T47D (cell line): Measurements from ENCODE around the gene RPTOR.

Experiments used
- DNase-seq, 2 experiments: peaks; one replicate each; pipeline versions ENCODE4 v3.0.0 to v3.0.0-alpha.2; 2011 to 2012; ENCODE audit warnings: low read depth in 1 of 2, low spot score in 1 of 2
- JUND ChIP-seq: IDR thresholded peaks from 2 replicates; pipeline ENCODE4 v1.6.1; 2012; ENCODE audit warnings: low read depth
- in situ Hi-C: cut with HindIII; loops from 2 replicates; pipeline ENCODE4 v1.10.0; 2016; ENCODE audit warnings: low sequenced_read_pairs, low pct_unique_long_range_greater_than_20kb

RPTOR gene

DNA sequence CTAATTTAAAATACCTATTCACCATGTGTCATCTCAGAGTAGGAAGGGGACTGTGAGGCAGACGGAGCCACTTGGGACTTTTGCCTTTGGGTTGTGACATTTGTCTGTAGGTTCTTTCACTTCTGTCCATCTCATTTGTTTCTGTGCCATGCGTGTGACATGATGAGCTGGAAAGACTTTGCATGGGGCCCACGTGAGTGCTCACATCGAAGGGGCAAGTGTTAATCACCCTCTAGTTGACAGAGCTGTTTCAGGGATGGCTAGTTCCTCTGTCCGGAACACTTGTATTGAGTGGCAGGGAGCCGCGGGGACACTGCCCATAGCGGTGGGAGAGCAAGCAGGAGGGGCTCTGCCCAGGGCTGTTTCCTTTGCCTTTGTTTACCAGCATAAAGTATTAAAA, 112.0 kb downstream of the RPTOR start:
- no peak for TF ChIP-seq JUND
- no peak for DNase-seq
- in situ Hi-C loops, result no loop called here

DNA sequence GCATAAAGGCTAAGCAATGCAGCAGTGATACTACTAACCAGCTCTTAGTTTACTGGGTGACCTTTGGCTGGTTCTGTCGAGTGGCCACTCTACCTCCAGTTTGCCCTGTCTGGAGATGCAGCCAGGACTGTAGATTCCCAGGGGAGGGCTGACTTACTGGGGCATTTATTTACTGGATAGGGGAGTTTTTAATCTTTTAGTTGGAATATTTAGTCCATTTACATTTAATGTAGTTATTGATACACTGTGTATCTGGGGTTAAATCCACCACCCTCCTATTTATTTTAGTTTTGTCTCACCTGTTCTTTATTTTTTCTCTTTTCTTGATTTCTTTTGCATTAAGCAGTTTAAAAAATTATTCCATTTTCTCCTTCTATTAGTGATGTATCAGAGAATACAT, 112.9 kb downstream of the RPTOR start:
- in situ Hi-C loops, result no loop called here
- DNase-seq, result no peak
- TF ChIP-seq JUND, result no peak

GRCh38 chr17:80658821-80659220, 114.2 kb downstream of the RPTOR start:
- no peak for TF ChIP-seq JUND
- DNase-seq, result no peak
- in situ Hi-C loops, result no loop called here

GRCh38 chr17:80659651-80660050, 115.0 kb downstream of the RPTOR start:
- in situ Hi-C loops, result no loop called here
- TF ChIP-seq JUND, result no peak
- DNase-seq, result no peak

DNA sequence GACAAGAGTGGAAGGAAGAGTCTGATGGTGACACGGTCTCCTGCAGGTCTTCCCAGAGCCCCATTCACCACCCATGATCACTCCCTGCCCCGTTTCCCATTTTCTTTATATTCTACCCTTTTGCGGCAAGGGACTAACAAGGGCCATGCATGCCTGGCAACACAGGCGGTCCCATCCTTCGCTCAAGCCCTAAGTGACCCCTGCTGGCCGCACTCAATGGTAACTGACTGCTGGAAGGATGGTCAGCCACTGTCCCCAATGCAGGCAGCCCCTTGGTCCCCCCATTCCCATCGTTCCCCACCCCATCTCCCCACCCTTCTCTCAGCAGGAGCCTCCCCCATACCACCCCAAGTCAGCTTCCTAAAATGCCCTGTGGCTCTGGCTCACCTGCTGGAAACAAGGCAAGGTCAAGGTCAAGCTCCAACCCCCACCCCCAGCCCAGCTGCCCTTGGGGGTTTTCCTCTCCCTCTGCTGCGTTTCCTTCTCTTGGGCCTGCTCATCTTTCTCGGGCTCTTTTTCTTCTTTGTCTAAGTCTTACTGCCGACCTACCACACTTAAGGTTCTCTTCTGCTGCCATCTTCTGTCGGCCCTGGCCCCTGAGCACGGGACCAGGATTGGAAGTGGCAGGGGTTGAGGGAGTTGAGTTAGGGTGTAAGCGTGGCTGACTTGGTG, 116.0 kb downstream of the RPTOR start:
- no peak for DNase-seq
- in situ Hi-C loops, result no loop called here
- no peak for TF ChIP-seq JUND

DNA sequence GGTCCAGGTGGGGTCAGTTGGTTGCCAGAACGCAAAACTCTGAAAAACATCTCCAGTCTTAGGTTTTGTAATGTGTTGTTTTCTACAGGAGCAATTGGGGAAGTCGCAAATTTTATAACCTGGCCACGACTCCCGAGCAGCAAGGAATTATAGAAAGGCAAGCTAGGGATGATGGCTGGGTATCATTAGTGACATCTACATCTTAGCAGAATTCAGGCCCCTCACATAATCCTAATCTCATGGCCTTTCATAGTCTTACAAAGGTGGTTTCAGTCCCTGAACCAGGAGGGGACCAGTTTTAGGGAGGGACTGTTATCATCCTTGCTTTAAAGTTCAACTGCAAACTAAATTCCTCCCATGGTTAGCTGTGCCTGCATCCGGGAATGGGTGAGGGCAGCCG, 117.9 kb downstream of the RPTOR start:
- TF ChIP-seq JUND, result no peak
- in situ Hi-C loops, result no loop called here
- DNase-seq, result no peak

DNA sequence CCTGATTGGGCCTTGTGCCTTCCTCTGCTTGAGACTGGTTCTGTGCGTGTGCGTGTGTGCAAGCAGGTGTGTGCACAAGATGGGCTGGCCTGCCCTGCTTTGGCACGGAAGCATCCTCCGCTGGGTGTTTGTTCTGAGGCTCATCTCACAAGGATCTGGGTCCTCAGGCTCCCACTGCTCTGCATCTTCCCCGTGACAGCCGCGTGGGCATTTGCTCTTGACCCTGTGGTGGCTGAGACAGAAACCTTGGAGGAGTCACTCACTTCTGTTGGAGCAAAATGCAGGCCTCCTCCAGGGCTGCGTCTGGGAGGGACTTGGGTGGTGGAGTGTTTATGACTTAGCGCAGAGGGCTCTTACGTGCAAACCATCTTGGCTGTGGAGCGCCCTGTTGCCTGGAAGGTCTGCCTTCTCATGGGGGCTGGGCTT, 119.2 kb downstream of the RPTOR start:
- TF ChIP-seq JUND, result no peak
- DNase-seq, result no peak
- in situ Hi-C loops, result no loop called here

DNA sequence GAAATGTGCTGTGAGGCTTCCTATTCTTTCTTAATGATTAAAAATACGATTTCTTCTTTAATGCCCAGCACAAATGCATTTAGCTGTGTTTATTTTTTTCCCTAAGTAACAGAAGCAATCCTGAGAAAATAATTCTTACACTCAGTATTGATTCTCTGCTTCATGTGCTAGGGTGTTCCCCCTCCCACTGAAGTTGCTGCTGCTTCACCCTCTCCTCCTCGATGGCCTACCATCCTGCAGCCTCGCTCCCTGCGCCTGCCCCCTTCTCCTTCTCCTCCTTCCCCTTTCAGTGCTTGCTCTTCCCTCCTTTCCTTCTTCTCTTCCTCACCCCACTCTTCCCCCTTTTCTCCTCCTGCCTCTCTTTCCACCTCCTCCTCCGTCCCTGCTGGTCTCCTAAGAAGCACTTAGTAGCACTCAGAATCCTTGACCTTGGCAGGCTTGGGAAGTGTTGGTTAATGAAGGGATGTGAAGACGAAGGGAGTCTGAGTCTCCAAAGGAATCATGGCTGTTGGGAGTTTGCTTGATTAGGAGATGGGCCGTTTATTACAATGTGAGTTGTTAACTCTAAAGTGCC, 119.7 kb downstream of the RPTOR start:
- in situ Hi-C loops, result no loop called here
- DNase-seq, result no peak
- no peak for TF ChIP-seq JUND

- in situ Hi-C loops, result no loop called here
These were observed 121.2 kb downstream of the RPTOR start for GRCh38 chr17:80665792-80666191.

DNA sequence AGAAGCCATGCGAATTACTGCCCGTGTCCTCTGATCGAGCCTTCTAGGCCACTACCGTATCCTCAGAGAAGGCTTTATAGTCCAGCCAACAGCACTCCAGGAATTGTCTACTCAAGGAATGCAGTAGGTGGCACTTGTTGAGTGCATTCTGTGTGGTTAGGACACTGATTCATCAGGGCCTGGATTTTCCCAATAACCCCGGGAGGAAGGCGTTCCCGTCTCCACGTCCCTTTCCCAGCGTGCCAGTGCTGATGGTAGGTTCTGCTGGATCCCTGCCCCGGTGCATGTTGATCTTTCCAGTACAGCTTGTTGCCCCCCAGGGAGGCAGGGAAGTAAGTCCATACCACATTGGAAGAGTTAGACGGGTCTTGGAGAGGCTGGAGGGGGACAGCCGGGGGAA, 122.2 kb downstream of the RPTOR start:
- no peak for DNase-seq
- in situ Hi-C loops, result no loop called here
- TF ChIP-seq JUND, result no peak

More at GRCh38 chr17:80665792-80666191, 121.2 kb downstream of the RPTOR start:
- peak in 1 of 2 experiments; percentile 46 for DNase-seq
- no peak for TF ChIP-seq JUND

DNA sequence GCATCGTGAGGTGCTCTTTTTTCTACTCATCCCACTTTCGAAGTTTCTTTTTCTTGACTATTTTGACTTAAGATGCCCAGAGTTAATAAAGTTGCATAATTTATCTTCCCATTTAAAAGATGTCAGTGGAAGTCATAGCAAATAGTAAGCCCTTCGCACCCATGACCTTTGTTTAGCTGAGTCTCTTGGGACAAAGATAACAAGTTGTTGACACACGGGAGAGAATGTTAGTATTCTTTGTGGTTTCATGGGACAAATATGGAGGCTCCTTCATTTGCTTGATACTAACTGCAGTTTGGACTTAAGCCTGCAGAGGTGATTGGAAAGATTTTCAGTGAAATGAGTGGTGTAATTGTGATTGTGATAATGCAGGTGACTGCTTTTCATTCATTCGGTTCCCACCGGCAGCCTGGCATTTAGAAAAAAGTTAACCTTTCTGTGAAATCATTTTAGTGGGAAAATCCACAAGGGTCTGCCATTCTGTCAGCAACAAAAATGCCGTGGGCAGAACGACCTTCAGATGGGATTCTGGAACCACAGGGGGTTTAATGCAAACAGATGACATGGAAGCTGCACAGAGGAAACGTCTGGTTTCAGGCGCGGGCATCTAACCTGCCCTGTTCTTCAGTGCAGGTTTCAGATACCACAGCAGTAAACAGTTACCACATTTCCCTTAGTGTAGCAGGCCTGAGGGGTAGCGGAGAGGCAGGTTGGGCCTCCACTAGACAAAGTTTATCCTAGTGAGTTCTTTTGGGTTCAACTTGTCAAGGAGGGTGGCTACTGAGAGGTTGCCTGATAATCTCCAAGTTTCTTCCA, 123.0 kb downstream of the RPTOR start:
- no peak for DNase-seq
- in situ Hi-C loops, result no loop called here
- no peak for TF ChIP-seq JUND

DNA sequence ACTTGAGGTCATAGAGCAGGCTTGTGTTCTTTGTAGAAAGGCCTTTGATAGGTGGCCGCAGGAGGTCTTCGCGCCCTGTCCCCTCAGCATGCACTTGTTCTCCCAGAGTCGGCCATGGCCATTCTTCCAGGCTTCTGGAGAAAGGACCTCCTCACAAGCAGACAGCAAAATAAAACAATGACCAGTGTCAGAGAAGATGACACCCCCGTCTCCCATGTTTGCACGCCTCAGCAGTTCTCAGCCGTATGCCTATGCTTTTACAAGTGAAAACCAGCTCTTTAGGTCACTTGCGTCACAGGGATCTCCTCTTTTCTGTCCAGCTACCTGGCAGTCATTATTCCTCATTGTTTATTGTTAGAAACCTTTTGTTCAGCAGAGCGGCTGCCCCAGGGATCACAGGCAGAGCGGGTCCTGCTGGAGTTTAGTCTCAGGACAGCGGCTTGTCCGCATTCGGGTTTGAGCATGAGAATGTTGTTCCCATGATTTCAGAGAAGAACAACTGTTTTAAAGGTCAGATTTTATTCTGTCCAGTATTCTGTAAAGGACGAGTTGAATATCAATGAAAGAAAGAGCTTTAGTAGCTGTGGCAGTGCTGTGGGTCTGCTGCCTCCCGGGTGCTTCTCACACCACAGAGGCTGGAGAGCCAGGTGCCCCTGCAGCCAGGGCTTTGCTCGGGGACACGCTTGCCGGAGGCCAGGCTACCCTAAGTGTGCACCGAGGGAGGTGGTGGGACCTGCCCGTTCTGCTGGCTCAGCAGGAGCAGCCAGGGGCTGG, 123.9 kb downstream of the RPTOR start:
- in situ Hi-C loops, result no loop called here
- no peak for DNase-seq
- no peak for TF ChIP-seq JUND
